HPDE6-E6E7 (cell line): Measurements from ENCODE around the gene POU3F3.

ENCODE experiments used
- DNase-seq: peaks from one replicate; pipeline ENCODE4 v3.0.0; 2011; ENCODE audit warnings: missing footprints; ENCODE audit errors: extremely low spot score

Gene POU3F3

DNA sequence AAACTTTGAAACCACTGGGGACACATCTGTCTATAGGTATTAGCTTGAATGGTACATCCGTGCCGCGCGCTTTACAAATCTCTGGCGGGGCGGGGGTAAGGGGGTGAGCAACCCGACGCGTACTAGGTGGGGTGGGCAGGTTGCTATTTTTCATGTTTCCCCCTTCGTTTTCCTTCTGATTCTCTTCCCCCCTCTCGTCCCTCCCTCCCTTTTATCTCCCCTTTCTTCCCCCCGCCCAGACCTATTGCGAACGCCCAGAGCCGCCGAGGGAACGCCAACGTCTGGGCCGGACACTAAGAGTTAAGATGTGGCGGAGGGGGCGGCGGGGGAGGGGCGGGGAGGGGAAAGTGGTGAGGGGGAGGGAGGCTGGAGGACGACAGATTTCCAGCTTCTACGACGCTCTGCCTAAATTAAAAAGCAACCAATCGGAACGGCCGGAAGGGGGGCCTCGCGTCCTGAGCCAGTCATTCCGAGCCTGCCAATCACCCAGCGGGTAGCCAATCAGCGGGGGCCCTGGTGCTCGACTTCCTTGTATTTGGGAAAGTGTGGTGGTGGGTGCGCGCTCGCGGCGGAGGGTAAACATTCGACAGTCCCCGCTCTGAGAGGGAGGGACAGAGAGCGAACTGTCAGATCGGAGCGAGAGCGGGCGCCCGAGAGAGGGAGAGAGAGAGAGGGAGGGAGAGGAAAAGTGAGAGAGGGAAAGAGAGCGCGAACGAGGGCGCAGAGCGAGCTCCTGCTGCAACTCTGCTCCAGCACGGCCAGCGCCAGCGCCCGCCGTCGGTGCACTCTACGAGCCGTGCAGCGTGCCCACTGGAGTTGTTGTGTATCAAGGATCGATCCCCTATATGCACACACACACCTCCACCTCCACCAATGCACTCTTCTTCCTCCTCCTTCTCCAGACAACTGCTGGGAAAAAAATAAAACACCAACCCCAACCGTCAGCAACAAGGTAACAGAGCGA is at the start of gene POU3F3:
POU3F3 (plus strand) TSS at position 582 of the 964 bp plus-strand sequence. CDS start 1,396 bp downstream, outside the sequence.
- no peak for DNase-seq

DNA sequence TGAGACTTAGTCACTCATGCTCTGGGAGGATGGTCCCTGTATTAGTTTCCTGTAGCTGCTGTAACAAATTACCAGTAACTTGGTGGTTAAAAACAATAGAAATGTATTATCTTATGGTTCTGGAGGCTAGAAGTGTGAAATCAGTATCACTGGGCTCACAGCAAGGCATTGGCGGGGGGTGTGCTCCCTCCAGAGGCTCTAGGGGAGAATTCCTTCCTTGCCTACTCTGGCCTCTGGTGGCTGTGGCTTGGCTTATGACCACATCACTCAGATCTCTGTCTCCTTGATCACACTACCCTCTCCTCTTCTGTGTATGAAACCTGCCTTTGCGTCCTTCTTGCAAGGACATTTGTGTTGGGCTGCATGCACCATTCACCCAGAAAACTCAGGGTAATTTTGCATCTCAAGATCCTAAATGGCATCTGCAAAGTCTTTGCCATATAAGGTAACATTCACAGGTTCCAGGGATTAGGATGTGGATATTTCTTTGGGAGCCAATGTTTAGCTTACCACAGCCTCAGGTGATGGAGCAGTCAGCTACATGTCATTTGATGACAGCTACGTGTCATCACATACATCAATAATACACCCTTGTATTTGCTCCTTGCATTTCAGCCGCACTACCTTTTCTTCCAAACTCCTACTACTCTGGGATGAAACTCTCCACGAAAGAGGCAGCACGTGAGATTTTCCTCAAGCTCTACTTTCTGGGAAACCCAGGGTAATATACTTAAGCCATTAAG is 49.6 kb upstream of the POU3F3 start:
- no peak for DNase-seq

DNA sequence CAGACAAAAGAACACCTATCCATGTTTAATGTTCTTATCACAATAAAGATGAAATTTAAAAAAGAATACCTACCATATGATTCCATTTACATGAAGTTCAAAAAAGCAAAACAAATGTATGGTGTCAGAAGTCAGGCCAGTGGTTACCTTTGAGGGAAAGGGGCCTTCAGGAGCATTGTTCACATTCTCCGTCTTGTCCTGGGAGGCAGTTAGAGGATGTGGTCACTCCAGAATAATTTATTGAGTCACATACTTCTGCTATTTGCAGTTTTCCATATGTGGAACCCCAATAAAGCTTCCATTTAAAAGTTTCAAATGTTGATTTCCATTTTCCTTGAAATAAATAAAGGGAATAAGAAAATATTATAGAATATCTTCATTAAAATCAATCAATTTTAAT is 41.6 kb upstream of the POU3F3 start:
- DNase-seq: no peak

DNA sequence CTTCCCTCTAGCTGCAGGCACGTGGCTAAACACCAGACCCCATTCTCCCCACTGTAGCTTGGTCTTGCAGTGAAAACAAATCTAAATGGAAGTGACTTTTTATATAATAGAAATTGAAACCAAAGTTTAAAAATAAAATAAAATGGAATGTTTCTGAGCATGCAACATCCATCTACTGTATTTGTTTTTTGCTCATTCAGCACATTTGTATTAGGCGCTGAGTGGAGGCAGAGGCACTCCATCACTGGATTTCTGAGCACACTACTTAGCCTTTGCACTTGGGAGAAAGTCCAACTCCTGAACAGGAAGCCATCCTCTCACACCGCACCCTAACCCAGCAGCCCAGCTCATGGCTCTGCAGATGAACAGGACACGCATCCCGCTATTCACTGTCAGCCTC is 37.8 kb upstream of the POU3F3 start:
- DNase-seq: no peak

DNA sequence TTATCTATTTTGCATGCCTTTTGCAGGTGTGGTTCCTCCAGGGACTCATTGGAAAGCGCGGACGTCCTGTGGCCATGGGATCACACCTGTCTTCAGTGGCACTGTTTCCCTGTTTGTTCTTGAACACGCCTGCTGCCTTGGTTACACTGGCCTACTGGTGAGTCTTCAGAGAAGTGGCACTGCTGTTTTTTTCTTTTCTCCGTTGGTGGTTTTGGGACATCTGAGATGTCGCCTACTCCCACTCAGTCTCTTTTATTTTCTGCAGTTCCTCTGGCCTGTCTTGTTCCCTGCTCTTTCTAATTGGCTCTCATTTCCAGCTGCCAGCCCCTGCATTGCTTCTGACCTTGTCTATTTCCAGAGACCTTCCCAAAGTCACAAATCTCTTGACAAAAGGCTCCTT is 35.7 kb upstream of the POU3F3 start:
- no peak for DNase-seq

DNA sequence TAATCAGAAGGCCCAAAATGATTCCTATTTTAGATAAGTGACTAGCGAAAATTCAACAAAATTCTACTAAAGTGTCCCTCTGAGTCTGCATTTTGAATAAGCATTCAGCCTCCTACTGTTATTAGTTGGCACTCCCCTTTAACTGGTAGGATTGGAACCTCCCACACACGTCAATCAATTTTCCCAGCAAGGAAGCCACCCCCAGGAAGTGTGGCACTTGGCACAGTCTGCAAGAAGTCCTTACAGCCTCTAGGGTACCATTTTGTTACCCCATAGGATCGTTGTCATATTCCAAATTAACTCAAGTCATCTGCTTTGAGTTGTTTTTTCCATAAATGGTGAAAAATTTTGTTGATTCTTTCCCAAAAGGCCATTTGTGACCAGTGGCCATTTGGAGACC is 33.8 kb upstream of the POU3F3 start:
- no peak for DNase-seq

DNA sequence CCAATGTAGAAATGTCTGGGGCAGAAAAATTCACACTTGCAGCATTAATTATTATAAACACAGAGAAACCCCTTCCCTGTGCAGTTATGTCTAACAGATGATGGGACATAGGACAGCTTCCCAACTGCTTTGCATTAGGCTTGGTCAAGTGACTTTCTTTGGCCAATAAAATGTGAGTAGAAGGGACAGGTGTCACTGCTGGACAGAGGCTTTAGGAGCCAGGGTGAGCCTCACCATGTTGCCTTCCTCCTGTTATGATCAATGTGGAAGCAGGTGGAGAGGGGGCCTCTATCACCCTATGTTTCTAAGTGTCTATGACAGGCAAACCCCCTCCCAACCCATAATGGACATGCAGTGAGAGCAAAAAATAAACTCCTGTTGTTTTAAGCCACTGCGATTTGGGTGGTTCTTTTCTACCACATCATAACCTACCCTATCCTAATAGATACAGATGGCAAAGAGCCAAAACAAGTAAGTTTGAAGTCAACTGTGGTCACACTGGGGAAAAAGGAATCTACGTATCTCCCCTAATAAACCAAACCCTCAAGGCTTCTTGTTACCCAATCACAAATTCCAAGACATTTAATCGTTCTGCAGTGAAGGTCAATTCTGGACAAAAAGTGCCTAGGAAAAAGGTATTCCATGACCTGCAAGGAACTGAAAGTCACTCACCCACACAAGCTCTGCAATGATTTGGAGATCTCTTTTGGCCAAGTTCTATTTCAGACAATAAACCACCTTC is 28.6 kb upstream of the POU3F3 start:
- no peak for DNase-seq

DNA sequence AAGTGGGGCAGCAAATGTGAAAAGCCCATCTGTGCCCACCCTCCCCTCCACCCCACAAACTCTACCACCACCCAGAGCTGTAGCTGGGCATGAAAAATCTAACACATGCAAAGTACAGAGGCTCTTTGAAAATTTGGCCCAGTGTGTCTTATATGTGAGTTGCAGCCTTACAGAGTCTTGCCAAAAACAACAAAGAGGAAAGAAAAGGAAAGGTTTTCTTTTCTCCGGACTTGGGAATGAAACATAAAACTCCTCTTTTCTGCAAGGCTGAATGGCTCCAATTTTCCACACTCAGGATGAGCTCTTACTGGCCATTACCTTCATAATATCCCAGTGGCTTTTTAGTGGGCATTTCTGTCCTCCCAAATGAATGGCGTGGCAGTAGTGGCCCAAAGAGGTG is 27.9 kb upstream of the POU3F3 start:
- DNase-seq: no peak

DNA sequence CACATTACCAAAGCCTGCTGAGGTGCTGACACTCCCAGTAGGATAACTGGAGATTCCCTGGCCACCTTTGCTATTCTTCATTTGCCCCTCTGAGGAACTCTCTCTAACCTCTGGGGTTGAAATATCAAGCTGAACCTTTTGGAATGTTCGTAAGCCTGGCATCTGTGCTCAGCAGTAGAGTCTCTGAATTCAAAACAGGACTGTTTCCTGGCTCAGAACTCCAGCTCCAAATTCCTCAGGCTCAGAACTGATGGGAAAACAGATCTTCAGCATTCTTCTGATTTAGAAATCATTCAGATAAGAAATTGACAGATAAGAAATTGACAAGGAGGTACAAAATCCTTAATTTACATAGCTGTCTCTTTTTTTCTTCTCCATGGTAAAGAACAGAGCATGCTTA is 22.2 kb upstream of the POU3F3 start:
- DNase-seq: no peak

DNA sequence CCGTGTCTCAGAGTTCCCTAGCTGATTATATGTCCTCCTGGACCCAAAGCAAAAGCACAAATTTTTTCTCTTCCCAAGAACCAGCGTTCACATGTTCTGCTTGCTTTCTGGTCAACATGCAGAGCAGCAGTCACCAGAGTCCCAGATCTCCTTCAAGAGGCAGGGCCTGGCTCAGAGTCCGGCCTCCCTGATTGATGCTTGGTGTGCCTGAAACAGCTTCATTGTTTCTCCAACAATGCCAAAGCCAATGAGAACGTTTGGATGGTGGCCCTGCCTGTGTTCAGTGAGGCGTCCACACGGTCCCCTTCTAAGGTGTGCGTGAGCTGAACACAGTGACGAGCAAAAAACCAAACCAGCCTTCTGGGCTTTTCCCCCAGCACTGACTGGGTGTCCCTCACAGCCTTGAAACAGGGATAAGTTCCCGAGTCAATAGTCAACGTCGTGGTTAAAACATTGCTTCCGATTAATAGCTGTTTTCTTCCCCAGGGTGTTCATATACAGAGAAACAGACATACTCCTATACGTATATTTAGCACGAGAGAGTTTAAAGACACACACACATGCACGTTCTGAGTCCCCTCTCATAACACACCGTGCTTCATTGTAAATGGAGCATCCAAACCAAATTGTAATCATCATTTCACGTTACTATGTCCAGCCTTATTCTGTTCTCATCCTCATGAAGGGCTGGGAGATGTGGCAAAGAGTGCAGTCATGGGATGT is 19.3 kb upstream of the POU3F3 start:
- no peak for DNase-seq

DNA sequence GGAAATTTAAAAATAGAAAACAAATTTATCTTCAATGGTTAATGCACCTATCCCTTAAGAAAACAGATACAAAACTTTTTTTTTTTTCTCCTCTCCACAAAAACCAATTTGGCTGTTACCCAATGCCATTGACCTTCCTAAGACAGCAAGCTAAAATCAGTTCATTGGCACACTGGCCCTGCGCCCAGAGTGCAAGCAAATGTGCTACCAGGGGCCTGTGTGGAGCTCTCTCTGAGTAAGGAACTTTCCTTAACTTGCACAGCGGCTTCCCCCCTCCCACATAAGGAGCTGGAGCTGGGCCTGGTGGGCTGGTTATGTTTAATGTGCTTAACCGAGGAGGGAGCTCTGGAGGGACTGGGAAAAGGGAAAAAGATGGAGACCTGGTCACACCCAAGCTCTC is 17.6 kb upstream of the POU3F3 start:
- DNase-seq: no peak

DNA sequence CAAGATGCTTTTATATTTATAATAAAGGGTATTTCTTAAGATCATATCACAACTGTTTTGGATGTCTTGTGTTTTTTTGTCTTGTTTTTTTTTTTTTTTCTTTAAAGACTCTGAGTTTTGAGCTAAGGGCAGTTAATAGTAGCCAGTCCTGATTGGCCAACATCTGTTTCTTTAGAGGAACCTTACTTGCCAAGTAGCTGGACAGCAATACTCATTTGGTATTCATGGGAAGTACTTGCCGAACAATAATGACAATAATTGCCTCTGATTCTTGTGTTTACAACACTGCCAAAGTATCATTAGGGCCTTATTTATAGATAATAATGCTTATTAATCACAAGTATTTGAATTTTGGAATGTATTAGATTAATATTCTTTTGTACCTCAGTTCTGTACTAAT is 17.1 kb upstream of the POU3F3 start:
- DNase-seq: no peak

DNA sequence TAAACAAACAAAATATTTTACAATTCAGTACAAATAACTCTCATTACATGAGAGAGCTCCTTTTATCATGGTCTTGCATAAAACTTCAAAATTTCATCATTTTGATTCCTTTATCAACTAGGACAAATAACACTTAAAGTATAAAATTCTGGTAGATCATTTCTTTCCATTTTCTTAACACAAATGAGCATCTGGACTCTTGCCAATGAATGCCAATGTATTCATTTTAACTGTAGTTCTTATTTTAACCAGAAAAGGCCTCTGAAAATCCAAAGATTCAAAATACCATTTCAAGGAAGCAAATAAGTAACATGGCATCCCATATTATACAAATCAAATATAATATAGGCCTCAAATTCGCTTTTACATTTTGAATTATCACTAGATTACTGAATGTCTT is 13.8 kb upstream of the POU3F3 start:
- DNase-seq: no peak

DNA sequence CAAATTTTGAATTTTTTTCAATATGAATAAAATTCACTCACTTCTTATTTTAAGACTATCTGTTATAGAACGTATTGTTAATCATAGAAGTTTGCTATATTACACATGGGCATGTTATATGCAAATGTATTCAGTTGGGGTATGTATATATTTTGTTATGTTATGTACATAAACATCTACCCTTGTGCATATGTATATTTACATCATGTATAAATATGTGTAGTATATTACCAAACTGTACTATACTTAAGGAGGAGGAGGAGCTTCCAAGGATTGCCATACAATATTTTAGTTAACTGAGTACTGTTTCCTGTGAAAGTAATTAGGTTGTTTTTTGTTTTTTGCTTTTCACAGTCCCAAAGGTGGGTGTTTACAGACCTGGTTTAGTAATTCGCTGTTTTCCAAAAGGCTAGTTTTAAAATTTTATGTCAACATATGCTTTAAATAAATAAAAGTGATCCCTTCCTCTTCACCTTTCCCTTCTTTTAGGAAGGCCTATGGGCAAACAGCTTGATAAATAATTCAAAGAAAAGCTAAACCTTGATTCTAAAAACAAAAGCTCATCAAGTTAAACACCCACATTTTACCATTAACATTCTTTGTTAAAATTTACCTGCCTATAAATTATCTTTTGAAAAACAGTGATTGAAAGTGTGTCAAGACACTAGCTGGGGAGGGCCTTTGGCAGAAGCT is 12.9 kb upstream of the POU3F3 start:
- DNase-seq: no peak

DNA sequence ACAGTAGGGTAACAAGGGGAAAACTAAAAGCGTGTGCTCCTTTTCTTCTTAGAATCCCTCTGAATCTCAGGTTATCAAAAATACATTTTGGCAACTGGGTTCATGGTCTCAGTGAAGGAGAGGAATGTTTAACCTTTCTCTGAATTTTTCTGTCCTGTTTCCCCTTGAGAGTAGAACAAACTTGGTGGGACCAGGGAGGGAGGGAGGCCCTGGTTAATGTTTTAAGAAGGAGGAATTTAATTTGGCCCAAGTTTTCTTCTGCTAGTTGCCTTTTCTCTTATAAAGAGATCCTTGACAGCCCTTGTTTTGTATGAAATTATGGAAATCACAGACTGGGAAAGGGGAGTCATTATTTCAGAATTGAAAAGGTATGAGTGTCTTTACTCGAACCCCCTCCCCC is 12.2 kb upstream of the POU3F3 start:
- no peak for DNase-seq

DNA sequence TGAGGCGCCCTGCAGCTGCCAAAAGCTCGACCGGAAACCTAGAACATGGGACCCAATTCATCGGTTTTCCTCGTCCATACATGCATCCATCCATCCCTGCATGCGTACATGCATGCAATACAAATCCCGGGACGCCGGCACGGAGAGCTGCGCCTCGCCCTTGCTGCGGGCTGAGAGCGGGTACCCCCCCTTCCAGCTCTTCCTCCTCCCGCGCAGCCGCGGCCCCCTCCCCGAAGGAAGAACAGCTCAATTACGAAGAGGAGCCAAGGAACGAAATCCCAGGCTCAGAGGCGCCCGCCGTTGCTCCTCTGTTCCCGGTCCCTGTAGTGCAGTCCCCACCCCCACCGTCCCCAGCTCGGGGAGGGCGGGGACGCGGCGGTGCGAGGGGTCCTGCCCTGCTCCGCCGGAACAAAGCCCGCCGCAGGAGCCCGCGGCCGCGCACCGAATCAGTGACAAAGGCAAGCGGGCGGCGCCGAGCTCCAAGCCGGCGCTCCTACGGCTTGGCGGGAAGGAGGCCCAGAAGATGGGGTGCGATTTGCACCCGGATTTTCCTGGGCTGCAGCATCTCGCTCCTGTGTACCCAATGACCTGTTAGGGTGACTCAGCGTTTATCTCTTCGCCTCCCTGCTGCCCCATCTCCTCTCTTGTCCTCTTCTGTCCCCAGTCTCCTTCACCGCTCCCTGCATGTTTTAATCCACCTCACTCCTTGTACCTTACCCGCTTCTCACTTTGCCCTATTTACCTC is 8.9 kb upstream of the POU3F3 start:
- no peak for DNase-seq

DNA sequence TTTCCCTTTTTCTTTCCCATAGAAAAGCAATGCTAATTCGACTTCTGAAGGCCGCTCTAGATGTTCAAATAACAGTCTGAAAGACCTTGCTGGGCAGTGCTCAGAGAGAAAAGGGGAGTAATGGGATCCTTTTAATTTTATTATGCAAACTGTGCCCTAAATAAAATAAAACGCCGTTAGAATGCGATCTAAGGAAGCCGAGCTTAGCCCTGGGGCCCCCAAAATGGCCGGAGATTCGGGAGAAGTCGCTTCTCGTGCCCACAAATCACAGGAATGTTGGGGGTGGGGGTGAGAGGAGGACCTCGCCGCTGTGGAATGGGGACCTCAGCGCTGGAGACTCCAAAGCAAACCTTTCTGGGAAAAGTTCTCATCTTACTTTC is 8.4 kb upstream of the POU3F3 start:
- DNase-seq: no peak

DNA sequence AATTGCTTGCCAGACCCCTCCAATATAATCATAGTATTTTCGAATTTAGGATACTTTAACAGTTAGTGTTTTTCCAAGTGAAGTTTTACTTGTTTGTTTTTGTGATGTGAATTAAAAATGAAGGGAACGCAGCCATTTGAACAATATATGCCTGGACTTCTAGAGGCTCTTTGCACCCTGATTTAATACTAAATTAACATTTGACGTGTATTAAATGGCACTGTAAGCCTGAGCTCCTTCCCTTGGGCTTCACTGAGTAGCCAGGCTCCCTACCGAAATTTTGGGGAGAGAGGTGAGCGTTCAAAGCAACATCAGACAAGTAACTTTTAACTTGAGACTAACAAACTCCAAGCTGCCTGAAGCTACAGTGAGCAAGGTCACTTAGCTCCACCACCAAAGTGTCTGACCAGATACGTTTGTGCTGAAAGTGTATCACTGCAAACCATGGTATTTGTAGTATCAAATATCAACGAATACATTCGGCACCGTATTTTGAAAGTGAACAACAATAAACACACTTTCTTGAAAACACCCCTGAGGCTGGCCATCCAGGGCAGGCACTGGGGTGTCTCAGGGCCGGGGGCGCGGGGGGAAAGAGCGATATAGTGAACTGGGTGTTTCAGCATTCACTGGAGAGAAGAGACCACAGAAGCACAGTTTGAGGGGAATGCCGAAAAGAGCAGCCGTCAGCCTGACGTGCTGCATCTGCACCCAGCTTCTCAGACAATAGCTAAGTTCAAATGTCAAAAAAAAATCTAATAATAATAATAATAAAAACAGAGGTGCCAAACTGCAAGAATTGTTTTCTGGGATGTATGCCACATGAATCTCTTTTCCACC is 7.7 kb upstream of the POU3F3 start:
- no peak for DNase-seq

DNA sequence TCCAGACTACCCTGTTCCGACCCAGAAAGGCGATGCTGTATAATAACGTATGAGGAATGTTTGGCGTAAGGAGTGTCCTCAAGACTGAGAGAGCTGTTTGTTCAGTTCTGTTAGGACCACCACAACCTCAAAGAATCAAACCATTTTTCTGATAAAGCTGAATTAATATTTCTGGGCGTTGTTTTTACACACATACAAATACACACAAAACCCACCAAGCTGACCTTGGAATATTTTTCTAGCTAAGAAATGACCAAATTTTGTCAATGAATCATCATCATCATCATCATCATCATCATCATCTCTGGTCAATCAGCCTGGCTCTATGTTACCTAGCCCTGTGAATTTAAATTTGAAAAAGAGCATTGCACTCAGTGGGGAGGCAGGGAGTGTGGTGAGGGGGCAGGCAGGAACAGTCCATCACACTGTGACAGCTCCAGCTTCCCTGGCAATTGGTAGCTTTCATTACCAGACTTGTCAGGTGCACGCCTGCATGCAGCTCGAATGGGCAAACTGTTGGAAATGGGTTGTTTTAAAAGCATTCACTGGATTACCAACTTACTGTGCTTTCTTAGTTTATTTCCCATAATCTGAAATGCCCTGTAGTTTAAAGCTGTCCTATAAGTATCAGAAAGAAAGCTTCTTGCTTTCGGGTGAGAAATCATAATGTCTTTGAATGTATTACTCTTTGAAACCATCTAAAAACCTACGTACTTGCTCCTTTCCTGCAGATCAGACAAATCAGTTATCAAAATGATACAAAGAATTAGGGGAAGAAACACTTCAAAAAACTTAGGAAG is 6.9 kb upstream of the POU3F3 start:
- no peak for DNase-seq
